CD4-positive, alpha-beta T cell treated with Interleukin-15 for 1 hour (primary cell): ENCODE results near the gene GHRL.
A peak's percentile ranks its signal among the peaks of the same experiment; 100 is the strongest.
"Not testable (repeated sequence)": the region's sequence is repeated elsewhere in the genome, so short reads cannot be mapped to it uniquely, and the experiment has no call there.

ENCODE experiments used
- DNase-seq: peaks from one replicate; pipeline ENCODE4 v3.0.0-alpha.2; 2020

GHRL gene

DNA sequence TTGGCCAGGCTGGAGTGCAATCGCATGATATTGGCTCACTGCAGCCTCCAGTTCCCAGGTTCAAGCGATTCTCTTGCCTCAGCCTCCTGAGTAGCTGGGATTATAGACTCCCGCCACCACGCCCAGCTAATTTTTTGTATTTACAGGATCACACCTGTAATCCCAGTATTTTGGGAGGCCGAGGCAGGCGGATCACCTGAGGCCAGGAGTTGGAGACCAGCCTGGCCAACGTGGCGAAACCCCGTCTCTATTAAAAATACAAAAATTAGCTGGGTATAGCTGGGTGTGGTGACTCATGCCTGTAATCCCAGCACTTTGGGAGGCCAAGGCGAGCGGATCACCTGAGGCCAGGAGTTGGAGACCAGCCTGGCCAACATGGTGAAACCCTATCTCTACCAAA is 20.3 kb downstream of the GHRL start:
- not testable (repeated sequence) for DNase-seq

DNA sequence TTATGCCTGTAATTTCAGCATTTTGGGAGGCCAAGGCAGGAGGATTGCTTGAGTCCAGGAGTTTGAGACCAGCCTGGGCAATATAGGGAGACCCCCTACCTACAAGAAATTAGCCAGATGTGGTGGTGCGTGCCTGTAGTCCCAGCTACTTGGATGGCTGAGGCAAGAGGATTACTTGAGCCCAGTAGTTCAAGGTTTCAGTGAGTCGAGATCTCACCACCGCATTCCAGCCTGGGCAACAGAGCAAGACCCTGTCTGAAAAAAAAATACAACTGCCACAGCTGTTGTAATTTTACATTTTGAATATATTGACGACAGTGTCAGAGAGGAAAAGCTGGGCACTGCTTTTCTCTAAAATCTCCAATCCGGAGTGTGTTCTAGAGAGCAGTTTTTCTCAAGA is 23.3 kb downstream of the GHRL start:
- DNase-seq = no peak

DNA sequence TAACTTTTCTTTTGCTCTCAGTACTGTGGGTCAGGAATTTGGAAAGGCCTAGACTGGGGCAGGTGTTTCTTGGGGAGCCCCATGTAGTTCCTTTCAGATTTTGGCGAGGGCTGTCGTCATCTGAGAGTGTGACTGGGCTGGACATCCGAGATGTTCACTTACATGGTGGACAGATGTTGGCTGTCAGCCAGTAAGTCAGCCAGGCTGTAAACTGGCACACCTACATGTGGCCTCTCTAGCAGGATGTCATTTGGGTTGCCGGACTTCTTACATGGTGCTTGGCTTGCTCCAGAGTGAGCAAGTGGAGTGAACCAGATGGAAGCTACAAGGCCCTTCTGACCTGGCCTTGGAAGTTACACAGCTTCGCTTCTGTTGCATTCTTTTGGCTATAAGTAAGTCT is 23.8 kb downstream of the GHRL start:
- DNase-seq = no peak

DNA sequence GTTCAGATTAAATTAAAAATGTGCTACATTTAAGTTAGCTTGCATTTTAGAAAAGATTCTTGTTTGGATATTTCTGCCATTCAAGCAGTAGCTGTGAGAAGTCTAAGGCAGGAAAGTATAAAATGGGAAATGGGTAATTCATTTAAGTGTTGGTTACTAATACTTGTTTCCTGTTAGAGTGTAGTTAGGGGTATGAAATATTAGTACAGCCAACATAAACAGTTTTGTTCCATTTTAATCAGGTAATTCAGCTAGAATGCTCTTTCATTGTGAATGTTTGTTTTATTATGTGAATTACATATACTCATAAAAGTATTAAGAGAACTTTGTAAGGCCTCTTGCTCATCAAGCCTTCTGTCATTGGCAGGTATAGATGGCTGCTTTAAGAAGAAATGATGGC is 24.6 kb downstream of the GHRL start:
- no peak for DNase-seq

DNA sequence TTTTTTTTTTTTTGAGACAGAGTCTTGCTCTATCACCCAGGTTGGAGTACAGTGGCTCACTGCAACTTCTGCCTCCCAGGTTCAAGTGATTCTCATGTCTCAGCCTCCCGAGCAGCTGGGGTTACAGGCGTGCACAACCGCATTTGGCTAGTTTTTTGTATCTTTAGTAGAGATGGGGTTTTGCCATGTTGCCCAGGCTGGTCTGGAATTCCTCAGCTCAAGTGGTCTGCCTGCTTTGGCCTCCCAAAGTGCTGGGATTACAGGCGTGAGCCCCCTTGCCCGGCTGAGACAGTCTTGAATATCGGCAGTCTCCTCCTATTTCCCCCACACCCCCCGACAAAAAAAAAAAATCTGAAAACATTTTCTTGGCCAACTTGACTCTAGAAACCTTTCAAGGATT is 25.8 kb downstream of the GHRL start:
- not testable (repeated sequence) for DNase-seq

DNA sequence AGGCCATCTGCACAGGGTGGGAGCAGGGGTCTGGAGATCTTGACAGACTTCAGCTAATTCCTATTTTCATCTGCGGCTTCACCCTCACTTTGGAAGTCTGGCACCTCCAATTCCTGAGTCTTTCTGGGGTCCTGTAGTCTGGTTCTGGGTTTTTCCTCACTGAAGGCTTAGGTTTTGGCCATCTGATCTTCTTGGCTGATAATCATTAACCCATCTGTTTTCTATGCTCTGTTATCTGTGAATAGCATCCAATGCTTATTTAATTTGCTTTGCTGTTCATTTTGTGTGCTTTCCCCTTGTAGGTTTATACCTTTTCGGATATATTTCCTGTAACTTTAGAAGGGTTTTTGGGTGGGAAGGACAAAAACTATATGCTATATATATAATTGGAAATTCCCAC is 26.9 kb downstream of the GHRL start:
- no peak for DNase-seq

DNA sequence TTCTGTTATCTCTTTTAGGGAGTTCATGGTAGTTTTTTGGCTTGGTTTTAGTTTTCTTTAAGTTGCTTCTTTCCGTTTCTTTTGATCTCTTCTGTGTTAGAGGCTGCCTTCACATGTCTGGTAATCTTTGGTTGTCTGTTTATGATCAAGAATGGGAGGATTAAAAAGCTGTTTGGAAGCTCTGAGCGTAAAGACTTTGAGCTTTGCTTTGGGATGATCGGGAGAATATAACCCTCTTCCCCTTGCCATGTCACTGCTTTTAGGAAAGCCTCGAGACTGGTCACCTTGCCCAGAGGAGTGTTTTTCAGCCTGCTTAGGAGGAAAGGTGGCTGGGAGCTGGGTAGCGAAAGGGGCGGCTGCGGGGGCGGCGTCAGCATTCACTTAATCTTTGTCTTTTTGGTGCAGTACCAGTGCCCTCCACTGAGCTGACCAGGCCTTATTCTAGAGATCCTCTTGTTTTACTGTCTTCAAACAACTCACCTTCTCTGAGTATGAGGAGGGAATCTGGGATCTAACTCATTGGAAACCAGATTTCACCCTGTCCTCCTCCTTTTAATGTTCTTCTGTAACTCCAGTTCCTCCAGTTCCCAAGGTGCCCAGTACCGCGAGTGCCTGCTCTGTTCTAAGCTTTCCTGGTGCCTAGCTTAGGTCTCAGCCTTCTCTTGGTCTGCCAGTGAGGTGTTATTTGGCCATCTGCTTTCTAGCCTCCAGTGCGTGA is 28.9 kb downstream of the GHRL start:
- DNase-seq = peak; percentile 47

DNA sequence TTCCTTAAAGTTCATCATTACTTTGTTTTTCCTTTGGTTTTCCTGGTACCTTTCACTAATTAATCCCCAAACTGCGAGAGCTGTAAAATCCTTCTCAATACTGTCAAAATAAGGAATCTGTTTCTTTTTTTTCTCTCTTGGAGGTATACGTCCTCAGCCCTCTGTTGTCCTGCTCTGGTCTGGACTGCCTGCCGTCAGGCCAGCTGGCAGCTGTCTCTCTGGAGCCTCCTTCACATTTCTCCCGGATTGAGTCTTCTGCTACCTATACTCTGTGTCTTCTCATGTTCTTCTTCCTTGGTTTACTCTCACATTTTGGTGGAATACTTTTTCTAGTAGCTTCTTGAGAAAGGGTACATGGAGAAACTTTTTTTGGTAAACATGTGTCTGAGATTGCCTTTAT is 30.7 kb downstream of the GHRL start:
- DNase-seq = no peak

DNA sequence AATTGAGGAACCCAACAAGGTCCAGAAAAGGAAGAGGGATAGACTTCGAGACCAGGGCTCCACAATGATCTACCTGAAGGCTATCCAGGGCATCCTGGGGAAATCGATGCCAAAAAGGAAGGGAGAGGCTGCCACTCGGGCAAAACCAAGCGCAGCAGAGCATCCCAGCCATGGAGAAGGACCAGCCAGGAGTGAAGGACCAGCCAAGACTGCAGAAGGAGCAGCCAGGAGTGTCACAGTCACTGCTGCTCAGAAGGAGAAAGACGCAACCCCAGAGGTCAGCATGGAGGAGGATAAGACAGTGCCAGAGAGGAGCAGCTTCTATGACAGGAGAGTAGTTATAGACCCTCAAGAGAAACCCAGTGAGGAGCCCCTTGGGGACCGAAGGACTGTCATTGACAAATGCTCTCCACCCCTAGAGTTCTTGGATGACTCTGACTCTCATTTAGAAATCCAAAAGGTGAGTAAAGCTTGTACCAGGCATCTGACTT is 32.5 kb downstream of the GHRL start:
- no peak for DNase-seq

DNA sequence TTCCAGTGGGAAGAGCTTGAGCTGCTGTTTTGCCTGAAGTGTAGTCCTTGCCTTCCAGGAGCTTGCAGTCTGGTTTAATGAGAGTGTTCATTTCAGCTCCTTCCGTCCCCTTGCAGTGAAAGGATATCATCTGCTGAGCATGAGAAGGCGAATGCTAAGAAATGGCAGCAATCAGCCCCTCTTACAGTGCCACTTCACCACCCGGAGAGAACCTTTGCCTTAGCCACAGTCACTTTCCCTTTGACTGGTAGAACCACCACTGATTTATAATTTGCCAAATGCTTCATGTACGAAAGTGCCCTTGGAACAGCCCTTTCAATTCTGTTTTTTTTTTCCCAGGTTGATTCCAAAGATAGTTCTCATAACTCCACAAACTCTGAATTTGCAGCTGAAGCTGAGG is 32.9 kb downstream of the GHRL start:
- no peak for DNase-seq

DNA sequence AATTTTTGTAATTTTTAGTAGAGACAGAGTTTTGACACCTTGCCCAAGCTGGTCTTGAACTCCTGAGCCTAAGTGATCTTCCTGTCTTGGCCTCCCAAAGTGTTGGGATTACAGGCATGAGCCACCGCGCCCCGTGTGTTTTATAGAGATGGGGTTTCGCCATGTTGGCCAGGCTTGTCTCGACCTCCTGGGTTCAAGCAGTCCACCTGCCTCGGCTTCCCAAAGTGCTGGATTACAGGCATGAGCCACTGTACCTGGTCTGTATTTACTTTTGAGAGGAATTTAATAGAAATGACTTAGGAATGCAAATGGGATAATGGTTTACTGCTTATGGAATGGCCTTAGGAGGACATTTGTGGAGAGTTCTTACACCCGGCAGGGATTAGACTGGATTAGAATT is 33.7 kb downstream of the GHRL start:
- no peak for DNase-seq

DNA sequence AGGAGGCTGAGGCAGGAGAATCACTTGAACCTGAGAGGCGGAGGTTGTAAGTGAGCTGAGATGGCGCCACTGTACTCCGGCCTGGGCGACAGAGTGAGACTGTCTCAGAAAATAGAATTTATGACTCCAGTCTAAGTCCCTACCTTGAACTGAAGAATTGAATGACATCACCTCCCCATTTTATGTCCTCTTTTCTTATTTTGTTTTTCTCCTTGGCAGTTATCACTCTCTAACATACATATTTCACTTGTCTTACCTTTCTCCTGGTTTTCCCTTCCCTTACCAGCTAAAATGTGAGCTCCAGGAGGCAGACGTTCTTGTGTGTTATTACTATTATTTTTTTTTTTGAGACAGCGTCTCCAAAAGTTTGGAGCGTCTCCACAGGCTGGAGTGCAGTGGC is 36.9 kb downstream of the GHRL start:
- DNase-seq = no peak

DNA sequence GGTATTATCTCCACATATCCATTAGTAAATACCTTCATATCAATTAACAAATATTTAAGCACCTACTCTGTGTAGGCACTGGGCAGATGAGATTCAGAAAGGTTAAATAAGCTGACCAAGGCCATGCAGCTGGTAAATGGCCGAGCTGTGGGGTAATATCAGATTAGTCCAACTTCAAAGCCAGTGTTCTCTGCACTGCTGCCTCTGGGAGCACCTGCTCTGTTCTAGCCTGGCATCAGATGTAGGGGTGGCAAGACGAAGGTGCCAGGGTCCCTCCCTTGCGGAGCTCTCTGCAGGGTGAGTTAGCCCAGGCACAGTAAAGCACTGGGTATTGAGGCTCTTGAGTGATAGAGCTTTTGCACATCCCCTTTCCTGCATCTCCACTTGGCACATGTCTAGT is 39.0 kb downstream of the GHRL start:
- DNase-seq = no peak

DNA sequence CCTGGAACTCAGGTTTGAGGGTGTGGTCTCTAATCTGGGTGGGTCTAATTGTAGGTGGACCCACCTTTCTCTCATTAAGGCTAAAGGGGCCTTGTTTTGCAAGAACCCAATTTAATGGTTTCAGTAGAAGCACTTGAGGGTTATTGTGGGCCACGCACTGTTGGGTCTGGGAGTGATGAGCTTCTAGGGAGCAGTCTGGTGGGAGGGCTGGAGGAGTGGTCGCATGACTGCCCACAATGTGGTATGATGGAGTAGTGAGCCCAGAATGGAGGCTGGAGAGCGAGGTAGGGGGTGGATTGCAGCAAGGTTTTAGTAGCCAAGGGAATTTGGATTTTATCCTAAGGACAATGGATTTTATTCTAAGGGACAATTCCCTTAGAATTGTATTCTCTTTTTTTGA is 41.7 kb downstream of the GHRL start:
- no peak for DNase-seq

DNA sequence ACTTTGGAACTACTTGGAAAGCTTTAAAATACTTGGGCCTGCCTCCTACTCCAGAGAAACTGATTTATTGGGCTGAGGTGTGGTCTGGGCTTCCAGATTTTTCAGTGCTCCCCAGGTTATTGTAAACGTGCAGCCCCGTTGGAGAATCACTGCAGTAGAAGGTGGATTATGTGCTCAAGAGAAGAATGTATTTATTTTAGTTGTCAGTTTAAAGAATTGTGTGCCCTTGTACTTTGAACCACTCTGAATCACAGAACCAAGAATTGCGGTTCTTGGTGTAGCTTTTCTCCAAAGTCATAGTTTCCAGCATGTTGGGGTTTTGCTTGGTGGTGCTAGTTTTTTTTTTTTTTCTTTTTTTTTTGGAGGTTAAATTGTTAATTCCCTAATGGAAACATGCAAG is 42.9 kb downstream of the GHRL start:
- DNase-seq = no peak

DNA sequence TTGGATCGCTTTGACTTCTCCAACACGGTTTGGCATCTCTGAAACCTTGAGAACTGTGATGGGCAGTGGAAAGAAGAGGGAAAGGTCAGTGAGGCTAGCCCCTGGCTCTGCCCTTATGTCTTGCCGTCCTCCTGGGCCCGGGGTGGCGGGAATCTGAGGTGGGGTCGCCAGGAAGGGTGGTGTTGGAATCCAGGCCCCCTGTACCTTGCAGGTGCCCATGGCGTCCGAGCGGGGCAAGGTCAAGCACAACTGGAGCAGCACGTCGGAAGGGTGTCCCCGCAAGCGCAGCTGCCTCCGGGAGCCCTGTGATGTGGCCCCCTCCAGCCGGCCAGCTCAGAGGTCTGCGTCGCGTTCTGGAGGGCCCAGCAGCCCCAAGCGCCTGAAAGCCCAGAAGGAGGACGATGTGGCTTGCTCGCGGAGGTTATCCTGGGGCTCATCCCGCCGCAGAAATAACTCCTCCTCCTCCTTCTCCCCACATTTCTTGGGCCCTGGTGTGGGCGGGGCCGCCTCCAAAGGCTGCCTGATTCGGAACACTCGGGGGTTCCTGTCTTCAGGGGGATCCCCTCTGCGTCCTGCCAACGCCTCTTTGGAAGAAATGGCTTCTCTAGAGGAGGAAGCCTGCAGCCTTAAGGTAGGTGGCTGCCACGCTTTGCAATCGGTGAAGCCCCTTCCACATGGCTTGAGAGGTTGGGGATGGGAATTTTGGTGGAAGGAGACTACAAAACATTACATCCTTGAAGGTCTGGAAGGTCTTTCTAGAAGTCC is 43.6 kb downstream of the GHRL start:
- peak; percentile 51 for DNase-seq

DNA sequence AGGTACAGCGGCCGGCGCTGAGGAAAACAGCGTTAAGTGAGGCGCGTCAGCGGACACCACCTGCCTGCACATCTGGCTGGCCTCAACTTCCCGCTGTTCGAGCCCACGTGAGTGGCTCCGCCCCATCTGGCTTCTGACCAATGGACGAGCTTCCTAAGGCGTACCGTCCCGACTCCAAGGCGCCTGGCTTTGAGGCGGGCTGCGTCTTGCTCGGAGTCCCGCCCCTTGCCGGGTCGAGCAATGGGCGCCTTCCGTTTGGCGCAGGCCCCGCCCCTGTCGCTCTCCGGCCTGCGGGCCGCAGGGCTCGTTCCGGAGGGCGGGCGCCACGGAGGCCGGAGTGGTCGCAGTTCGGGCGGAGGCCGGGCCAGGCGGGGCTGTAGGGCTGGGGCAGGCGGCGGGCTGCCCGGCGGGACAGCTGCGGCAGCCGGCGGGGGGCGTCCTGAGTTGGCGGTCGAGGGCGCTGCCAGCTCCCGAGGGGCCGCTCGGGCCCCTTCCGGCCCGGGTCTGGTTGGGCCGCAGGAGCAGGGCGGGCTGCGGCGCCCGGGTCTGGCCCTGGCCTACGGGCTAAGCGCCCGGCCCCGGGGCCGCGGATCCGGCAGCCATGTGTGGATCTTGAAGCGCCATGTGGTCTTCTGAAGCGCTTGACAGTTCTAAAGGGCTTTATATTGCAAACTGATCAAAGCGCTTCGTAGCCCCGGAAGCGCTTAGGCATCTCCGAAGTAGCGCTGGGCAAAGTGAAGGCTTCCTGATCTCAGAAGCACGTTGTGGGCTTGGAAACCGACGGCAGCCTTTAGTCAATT is 44.4 kb downstream of the GHRL start, which contains the start of gene TATDN2:
TATDN2 (plus strand) TSS at position 276 of the 800 bp plus-strand sequence. CDS start 742 bp downstream, outside the sequence.
- DNase-seq = peak; percentile 96

DNA sequence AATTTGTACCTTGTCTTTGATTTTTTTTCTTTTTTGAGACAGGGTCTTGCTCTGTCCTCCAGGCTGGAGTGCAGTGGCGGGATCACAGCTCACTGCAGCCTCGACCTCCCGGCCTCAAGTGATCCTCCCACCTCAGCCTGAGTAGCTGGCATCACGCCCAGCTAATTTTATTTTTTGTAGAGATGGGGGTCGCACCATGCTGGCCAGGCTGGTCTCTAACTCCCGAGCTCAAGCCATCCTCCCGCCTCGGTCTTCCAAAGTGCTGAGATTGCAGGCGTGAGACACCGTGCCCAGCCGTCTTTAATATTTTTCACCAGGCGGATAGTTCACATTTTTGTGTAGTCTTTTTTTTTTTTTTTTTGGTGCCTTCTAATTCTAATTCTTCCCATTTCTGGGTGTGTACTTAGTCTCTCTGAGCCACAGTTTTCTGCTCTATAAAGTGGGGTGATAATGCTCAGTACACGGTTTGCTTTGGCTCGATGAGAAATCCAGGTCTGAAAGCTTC is 45.0 kb downstream of the GHRL start:
- no peak for DNase-seq

DNA sequence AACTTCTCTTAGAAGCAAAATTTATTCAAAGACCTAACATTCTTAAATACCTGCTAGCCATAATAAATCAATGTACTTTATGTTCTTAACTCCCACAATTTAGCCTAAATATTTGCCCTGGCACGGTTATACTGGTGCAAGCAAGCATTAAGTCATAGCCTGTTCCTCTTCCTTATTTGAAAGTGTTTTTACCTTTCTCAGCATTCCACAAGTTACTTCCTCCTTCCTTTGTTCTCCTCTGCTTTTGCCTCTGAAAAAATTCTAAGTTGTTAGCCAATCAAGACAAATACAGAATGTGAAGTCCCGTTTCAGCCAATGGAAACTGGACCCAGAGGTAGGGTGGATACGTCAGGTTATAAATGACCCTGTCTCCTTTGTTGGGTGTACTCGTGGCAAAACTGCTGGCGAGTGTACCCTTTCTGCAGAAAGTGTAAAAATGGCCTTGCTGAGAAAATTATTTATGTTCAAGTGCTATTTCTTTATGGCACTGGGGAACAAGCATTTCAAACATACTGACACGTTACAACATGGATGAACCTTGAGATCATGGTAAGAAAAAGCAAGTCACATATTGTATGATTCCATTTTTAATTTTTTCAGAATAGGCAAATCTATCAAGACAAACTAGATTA is 47.5 kb downstream of the GHRL start:
- DNase-seq = no peak

DNA sequence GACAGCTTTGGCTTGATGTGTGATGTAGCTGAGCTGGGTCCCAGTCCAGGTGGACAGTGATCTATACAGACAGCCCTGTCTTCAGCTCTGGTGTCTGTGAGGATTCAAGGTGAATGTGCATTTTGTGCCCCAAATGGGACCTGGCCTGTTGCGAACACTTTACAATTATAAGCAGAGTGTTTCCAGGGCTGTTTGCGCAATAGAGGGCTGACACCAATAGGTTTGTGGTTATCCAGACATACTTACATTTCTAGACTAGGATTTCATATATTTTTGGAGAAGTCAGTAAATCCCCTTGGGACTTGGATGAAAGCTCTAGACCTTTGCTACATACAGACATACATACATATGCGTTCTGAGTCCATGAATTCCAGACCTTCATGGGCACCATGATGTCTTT is 48.7 kb downstream of the GHRL start:
- no peak for DNase-seq

DNA sequence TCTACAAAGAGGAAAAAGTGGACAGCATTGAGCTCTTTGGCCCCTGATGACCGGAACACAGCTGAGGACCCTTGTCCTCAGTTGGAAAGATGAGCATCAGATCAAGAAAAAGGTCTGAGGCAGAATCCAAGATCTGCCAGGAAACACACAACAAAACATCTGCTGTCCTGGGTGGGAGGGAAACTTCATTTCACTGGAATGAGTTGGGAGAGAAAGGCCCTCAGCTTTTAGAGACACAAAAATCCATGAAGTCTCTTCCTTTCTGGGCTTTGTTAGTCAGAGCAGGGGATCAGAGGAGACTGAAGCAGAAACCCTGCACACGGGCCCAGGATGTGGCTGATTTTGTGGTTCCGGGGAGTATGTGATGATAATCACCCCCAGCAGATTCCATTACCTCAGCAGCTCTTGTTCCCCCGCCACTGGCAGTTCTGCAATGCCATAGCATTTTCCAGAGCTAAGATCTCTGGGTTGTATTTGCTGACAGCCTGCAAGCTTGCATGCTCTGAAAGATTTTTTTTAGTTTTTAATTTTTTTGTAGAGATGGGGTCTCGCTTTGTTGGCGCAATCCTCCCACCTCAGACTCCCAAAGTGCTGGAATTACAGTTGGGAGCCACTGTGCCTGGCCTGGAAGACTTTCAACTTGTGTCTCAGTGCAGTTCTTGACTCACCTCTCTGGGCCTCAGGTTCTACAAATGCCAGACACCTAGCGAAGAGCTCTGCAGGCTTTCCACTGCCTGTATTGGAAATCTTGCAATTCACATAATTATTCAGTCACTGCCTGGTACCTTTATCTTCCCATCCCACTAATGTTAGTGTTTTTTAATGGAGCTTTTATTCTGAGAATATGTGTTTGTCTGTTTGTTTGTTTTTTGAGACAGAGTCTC is 50.3 kb downstream of the GHRL start:
- DNase-seq = peak; percentile 62

DNA sequence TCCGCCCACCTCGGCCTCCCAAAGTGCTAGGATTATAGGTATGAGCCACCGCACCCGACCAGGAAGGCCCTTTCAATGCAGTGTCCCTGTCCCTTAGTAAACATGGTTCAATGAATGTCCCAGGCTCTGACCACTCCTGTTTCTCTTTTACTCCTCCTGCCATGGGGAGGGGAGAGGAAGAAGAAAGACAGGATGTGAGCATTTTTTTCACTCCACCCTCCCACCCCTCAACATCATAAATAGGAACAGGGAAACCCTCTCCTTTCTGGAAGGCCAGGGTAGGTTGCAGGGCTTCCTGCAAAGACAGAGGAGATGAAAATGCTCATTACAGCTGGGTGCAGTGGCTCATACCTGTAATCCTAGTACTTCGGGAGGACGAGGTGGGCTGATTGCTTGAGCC is 51.9 kb downstream of the GHRL start:
- no peak for DNase-seq
